IMR-90 (cell line): Measurements from ENCODE around the gene SSC4D. TPM values are rescaled to one million over a fixed set of nuclear protein-coding genes. Genes with fewer than 3 reads are reported as not detected.
A peak's percentile ranks its signal among the peaks of the same experiment; 100 is the strongest.

Experiments
- ATAC-seq: fragments of 200-7000 bp; cut with Tn5 transposase; 2 replicates; pipeline ENCODE4 v1.9.1; 2020; ENCODE audit warnings: low read depth, mild to moderate bottlenecking, moderate library complexity
- BruUV-seq: library from RNA; stranded (reverse); fragments of 400-500 nt; replicated peaks from 2 replicates; lab custom pipeline; 2021; lab: Mats Ljungman, UMichigan
- CTCF ChIA-PET: fragments of 300-600 bp; formaldehyde crosslinking; extraction: SDS; loops from one replicate; lab custom pipeline; 2021; ENCODE audit warnings: antibody characterized with exemption; lab: Yijun Ruan, JAX
- POLR2A ChIA-PET: fragments of 300-600 bp; sonication (Branson Sonifier 250); formaldehyde crosslinking; loops from one replicate; lab custom pipeline; 2022; ENCODE audit warnings: antibody characterized with exemption; ENCODE audit not compliant: unreplicated experiment; lab: Charles Lee
- DNase-seq: peaks from one replicate; pipeline ENCODE4 v3.0.0; 2013
- H2AFZ ChIP-seq: replicated peaks from 2 replicates; pipeline ENCODE3; 2013; ENCODE audit warnings: low read length, mild to moderate bottlenecking; ENCODE audit not compliant: poor library complexity
- H2AK5ac ChIP-seq: 2 replicates; pipeline ENCODE4 v1.6.1; 2013; ENCODE audit warnings: low read depth, low read length, inconsistent platforms
- H2AK9ac ChIP-seq: replicated peaks from 2 replicates; pipeline ENCODE3; 2013; ENCODE audit warnings: mild to moderate bottlenecking, low read depth, low read length, moderate library complexity; ENCODE audit not compliant: poor library complexity
- H2BK120ac ChIP-seq: 2 replicates; pipeline ENCODE4 v1.6.1; 2013; ENCODE audit warnings: low read depth, low read length, inconsistent platforms
- H2BK15ac ChIP-seq: 3 replicates; pipeline ENCODE4 v1.6.1; 2013; ENCODE audit warnings: low read depth, low read length, inconsistent platforms
- H2BK20ac ChIP-seq: 2 replicates; pipeline ENCODE4 v1.6.1; 2013; ENCODE audit warnings: low read depth, mild to moderate bottlenecking, inconsistent platforms, low read length, moderate library complexity
- H2BK5ac ChIP-seq: 2 replicates; pipeline ENCODE4 v1.6.1; 2013; ENCODE audit warnings: mild to moderate bottlenecking, low read depth, low read length, inconsistent platforms; ENCODE audit not compliant: poor library complexity, severe bottlenecking
- H3K14ac ChIP-seq: replicated peaks from 2 replicates; pipeline ENCODE4 v1.6.1; 2013; ENCODE audit warnings: low read depth, low read length, inconsistent platforms
- H3K18ac ChIP-seq: 2 replicates; pipeline ENCODE4 v1.6.1; 2013; ENCODE audit warnings: low read depth, low read length, control low read depth
- H3K23ac ChIP-seq: 2 replicates; pipeline ENCODE4 v1.6.1; 2013; ENCODE audit warnings: low read depth, low read length, inconsistent platforms
- H3K27ac ChIP-seq: 2 replicates; pipeline ENCODE4 v1.5.1; 2013; ENCODE audit warnings: mild to moderate bottlenecking, control low read depth, low read length; ENCODE audit not compliant: insufficient read depth
- H3K27me3 ChIP-seq: 2 replicates; pipeline ENCODE4 v1.6.1; 2013; ENCODE audit warnings: low read length; ENCODE audit not compliant: control insufficient read depth, insufficient read depth
- H3K36me3 ChIP-seq: 2 replicates; pipeline ENCODE4 v1.6.1; 2013; ENCODE audit warnings: low read length, mixed read lengths; ENCODE audit not compliant: control insufficient read depth, insufficient read depth
- H3K4ac ChIP-seq: 2 replicates; pipeline ENCODE4 v1.6.1; 2013; ENCODE audit warnings: low read depth, low read length, inconsistent platforms
- H3K4me1 ChIP-seq: 2 replicates; pipeline ENCODE4 v1.6.1; 2013; ENCODE audit warnings: low read length, mixed read lengths; ENCODE audit not compliant: control insufficient read depth, insufficient read depth
- H3K4me2 ChIP-seq: 2 replicates; pipeline ENCODE4 v1.6.1; 2013; ENCODE audit warnings: low read depth, mild to moderate bottlenecking, control low read depth, low read length, moderate library complexity
- H3K4me3 ChIP-seq: 2 replicates; pipeline ENCODE4 v1.5.1; 2013; ENCODE audit warnings: low read depth, mild to moderate bottlenecking, control low read depth, low read length, moderate library complexity; ENCODE audit not compliant: insufficient read depth
- H3K56ac ChIP-seq: 2 replicates; pipeline ENCODE4 v1.6.1; 2013; ENCODE audit warnings: low read length, inconsistent platforms; ENCODE audit not compliant: insufficient read depth; ENCODE audit errors: extremely low read depth
- H3K79me1 ChIP-seq, 2 experiments: 2 replicates each; pipeline ENCODE4 v1.6.1; 2013; ENCODE audit warnings: low read length in 2 of 2, inconsistent platforms in 1 of 2, low read depth in 1 of 2
- H3K9ac ChIP-seq: 2 replicates; pipeline ENCODE4 v1.6.1; 2013; ENCODE audit warnings: low read depth, low read length, control low read depth
- H3K9me1 ChIP-seq: 2 replicates; pipeline ENCODE4 v1.6.1; 2013; ENCODE audit warnings: low read length, inconsistent platforms; ENCODE audit not compliant: insufficient read depth
- H3K9me3 ChIP-seq: 2 replicates; pipeline ENCODE4 v1.6.1; 2013; ENCODE audit warnings: low read length; ENCODE audit not compliant: control insufficient read depth, insufficient read depth
- H4K20me1 ChIP-seq: 2 replicates; pipeline ENCODE4 v1.6.1; 2013; ENCODE audit warnings: low read length, inconsistent platforms; ENCODE audit not compliant: insufficient read depth
- H4K5ac ChIP-seq: 2 replicates; pipeline ENCODE4 v1.6.1; 2013; ENCODE audit warnings: mild to moderate bottlenecking, low read depth, low read length, control low read depth
- H4K8ac ChIP-seq, 2 experiments: 2 replicates each; pipeline ENCODE4 v1.6.1; 2013; ENCODE audit warnings: low read depth in 2 of 2, low read length in 2 of 2, control low read depth in 1 of 2, inconsistent platforms in 1 of 2
- H4K91ac ChIP-seq: 2 replicates; pipeline ENCODE4 v1.6.1; 2013; ENCODE audit warnings: low read depth, low read length, inconsistent platforms; ENCODE audit not compliant: insufficient read depth
- BHLHE40 ChIP-seq: fragments of 150-350 bp; IDR thresholded peaks from 2 replicates; pipeline ENCODE4 v1.6.1; 2016; ENCODE audit warnings: mild to moderate bottlenecking, low read depth, low read length
- CEBPB ChIP-seq: IDR thresholded peaks from 2 replicates; pipeline ENCODE4 v1.6.1; 2012; ENCODE audit warnings: low read depth, low read length, improper control_type of control experiment
- CHD1 ChIP-seq: IDR thresholded peaks from 2 replicates; pipeline ENCODE4 v1.6.1; 2012; ENCODE audit warnings: low read depth, low read length, improper control_type of control experiment
- FOS ChIP-seq: fragments of 150-350 bp; IDR thresholded peaks from 2 replicates; pipeline ENCODE4 v1.6.1; 2016; ENCODE audit warnings: low read depth, low read length
- MAFK ChIP-seq: IDR thresholded peaks from 2 replicates; pipeline ENCODE4 v1.6.1; 2012; ENCODE audit warnings: low read depth, low read length, improper control_type of control experiment
- MAZ ChIP-seq: IDR thresholded peaks from 2 replicates; pipeline ENCODE4 v1.6.1; 2012; ENCODE audit warnings: low read depth, mild to moderate bottlenecking, low read length, improper control_type of control experiment, moderate library complexity, borderline replicate concordance
- MXI1 ChIP-seq: IDR thresholded peaks from 2 replicates; pipeline ENCODE4 v1.6.1; 2012; ENCODE audit warnings: low read depth, mild to moderate bottlenecking, low read length, moderate library complexity, borderline replicate concordance
- NFE2L2 ChIP-seq: fragments of 150-350 bp; IDR thresholded peaks from 2 replicates; pipeline ENCODE4 v1.6.1; 2016; ENCODE audit warnings: low read depth, mild to moderate bottlenecking, low read length
- POLR2A ChIP-seq: IDR thresholded peaks from 2 replicates; pipeline ENCODE4 v1.6.1; 2012; ENCODE audit warnings: mild to moderate bottlenecking, low read depth, low read length
- RAD21 ChIP-seq: IDR thresholded peaks from 2 replicates; pipeline ENCODE4 v1.6.1; 2012; ENCODE audit warnings: low read length, improper control_type of control experiment
- RCOR1 ChIP-seq: IDR thresholded peaks from 2 replicates; pipeline ENCODE4 v1.6.1; 2012; ENCODE audit warnings: mild to moderate bottlenecking, low read length, improper control_type of control experiment; ENCODE audit not compliant: insufficient replicate concordance
- RFX5 ChIP-seq: IDR thresholded peaks from 2 replicates; pipeline ENCODE4 v1.8.0; 2012; ENCODE audit warnings: low read depth, mild to moderate bottlenecking, low read length, moderate library complexity
- SMC3 ChIP-seq: fragments of 150-350 bp; IDR thresholded peaks from 2 replicates; pipeline ENCODE4 v1.6.1; 2016; ENCODE audit warnings: low read depth, mild to moderate bottlenecking, antibody characterized with exemption, low read length, moderate library complexity
- WGBS, 2 experiments: methylation state at CpG; one replicate each; pipeline versions ENCODE4 v1.1.5 to v1.1.7; 2013; ENCODE audit warnings: missing lambda C conversion rate in 2 of 2; ENCODE audit not compliant: insufficient read length in 1 of 2; ENCODE audit errors: extremely low coverage in 2 of 2; 5-methylcytosine and 5-hydroxymethylcytosine counted together
- dilution Hi-C: fragments of 300-500 bp; cut with HindIII; formaldehyde crosslinking; loops from one replicate; pipeline ENCODE4 v1.14.3; 2018; ENCODE audit warnings: low sequenced_read_pairs; ENCODE audit not compliant: unreplicated experiment
- in situ Hi-C: fragments of 300-500 bp; cut with MboI; formaldehyde crosslinking; loops from 3 replicates; pipeline ENCODE4 v1.14.3; 2019; ENCODE audit warnings: low sequenced_read_pairs, inconsistent platforms, mixed read lengths
- intact Hi-C: fragments of 100-400 bp; cut with micrococcal nuclease; formaldehyde crosslinking; loops from 2 replicates; pipeline ENCODE4 v1.10.0; 2022
- polyA plus RNA-seq, 3 experiments: library from polyadenylated mRNA; depleted of rRNA; stranded (reverse); fragments of >200 nt; gene quantifications; 2 replicates each; pipeline ENCODE4 v1.2.3, GENCODE V29; 2012; ENCODE audit warnings: low replicate concordance in 1 of 3
- total RNA-seq: library from RNA; depleted of rRNA; stranded (reverse); fragments of >200 nt; gene quantifications from 2 replicates; pipeline ENCODE4 v1.2.3, GENCODE V29; 2012
- TF ChIP-seq, protein P1 (sequence below): fragments of 150-350 bp; IDR thresholded peaks from 2 replicates; pipeline ENCODE4 v1.6.1; 2017; ENCODE audit warnings: mild to moderate bottlenecking, antibody characterized with exemption, low read length, low read depth
- TF ChIP-seq, protein P2 (sequence below): conservative IDR thresholded peaks from 2 replicates; pipeline ENCODE4 v1.5.1; 2012; ENCODE audit warnings: mild to moderate bottlenecking, low read depth, low read length, improper control_type of control experiment
- TF ChIP-seq, protein P3 (sequence below): fragments of 150-350 bp; IDR thresholded peaks from 2 replicates; pipeline ENCODE4 v1.6.1; 2016; ENCODE audit warnings: low read depth, mild to moderate bottlenecking, low read length, moderate library complexity, borderline replicate concordance

Gene SSC4D
- total and polyA plus RNA-seq, 2 of the 4 experiments (the other 2 are of a cell fraction), result 0.36 to 0.70 TPM

DNA sequence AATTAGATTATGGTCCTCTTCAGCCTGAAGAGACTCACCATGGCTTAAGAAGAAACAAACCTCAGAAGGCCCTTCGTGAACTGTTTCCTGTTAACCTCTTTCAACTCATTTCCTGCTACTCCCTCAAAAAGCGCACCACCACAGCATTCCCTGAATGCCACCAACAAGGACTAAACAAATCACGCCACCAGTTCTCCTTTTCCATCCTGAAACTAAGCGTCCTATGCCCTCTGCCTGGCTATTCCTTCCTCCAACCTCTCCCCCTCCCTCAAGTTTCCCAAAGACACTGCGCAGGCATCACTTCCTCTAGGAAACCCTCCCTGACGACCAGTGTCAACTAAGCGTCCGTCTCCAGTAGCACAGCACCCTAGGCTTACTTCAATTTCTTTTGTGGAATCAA lies 62.7 kb downstream of the SSC4D start:
- Histone ChIP-seq H4K91ac (no peak overlapping the region), H4K5ac (no peak overlapping the region), H4K8ac (no peak overlapping the region), H3K9me3 (no peaks in the 10 kb centered on the region), H2AK9ac (peak overlapping the region; percentile 37), H3K27me3 (no peaks in the 10 kb centered on the region), H2AFZ (no peak overlapping the region), H2BK5ac (peak overlapping the region; percentile 3), H3K4ac (no peak overlapping the region), H3K79me1 (peaks cover 20 to 73% of the 10 kb centered on the region in 2 experiments), H3K23ac (no peak overlapping the region), H3K14ac (no peak overlapping the region), H3K36me3 (peaks cover 63% of the 10 kb centered on the region), H3K4me2 (no peak overlapping the region), H3K4me3 (no peak overlapping the region), H2AK5ac (no peak overlapping the region; the same call in 1 of the 2 replicates), H2BK20ac (no peak overlapping the region), H3K18ac (no peak overlapping the region), H3K9me1 (peaks cover 29% of the 10 kb centered on the region), H4K20me1 (peaks cover 98% of the 10 kb centered on the region), H3K27ac (no peak overlapping the region), H3K56ac (no peak overlapping the region), H2BK15ac (no peak overlapping the region), H3K9ac (no peak overlapping the region), H3K4me1 (peaks cover 13% of the 10 kb centered on the region), H2BK120ac (no peak overlapping the region)
- TF ChIP-seq, protein P1, sequence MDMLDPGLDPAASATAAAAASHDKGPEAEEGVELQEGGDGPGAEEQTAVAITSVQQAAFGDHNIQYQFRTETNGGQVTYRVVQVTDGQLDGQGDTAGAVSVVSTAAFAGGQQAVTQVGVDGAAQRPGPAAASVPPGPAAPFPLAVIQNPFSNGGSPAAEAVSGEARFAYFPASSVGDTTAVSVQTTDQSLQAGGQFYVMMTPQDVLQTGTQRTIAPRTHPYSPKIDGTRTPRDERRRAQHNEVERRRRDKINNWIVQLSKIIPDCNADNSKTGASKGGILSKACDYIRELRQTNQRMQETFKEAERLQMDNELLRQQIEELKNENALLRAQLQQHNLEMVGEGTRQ, result no peak
- TF ChIP-seq MAFK (no peak), MXI1 (no peak), CEBPB (no peak), CHD1 (no peak), RCOR1 (no peak), RFX5 (no peak), BHLHE40 (no peak), RAD21 (no peak), NFE2L2 (no peak), MAZ (no peak), FOS (no peak), POLR2A (no peak), SMC3 (no peak)
- TF ChIP-seq, protein P2, sequence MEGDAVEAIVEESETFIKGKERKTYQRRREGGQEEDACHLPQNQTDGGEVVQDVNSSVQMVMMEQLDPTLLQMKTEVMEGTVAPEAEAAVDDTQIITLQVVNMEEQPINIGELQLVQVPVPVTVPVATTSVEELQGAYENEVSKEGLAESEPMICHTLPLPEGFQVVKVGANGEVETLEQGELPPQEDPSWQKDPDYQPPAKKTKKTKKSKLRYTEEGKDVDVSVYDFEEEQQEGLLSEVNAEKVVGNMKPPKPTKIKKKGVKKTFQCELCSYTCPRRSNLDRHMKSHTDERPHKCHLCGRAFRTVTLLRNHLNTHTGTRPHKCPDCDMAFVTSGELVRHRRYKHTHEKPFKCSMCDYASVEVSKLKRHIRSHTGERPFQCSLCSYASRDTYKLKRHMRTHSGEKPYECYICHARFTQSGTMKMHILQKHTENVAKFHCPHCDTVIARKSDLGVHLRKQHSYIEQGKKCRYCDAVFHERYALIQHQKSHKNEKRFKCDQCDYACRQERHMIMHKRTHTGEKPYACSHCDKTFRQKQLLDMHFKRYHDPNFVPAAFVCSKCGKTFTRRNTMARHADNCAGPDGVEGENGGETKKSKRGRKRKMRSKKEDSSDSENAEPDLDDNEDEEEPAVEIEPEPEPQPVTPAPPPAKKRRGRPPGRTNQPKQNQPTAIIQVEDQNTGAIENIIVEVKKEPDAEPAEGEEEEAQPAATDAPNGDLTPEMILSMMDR, result no peak
- TF ChIP-seq, protein P3, sequence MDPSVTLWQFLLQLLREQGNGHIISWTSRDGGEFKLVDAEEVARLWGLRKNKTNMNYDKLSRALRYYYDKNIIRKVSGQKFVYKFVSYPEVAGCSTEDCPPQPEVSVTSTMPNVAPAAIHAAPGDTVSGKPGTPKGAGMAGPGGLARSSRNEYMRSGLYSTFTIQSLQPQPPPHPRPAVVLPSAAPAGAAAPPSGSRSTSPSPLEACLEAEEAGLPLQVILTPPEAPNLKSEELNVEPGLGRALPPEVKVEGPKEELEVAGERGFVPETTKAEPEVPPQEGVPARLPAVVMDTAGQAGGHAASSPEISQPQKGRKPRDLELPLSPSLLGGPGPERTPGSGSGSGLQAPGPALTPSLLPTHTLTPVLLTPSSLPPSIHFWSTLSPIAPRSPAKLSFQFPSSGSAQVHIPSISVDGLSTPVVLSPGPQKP, result no peak
- dilution Hi-C loops (no loop called here), intact Hi-C loops (no loop called here), in situ Hi-C loops (no loop called here)
- WGBS, 2 experiments, result 96% methylated on average over 7 of the region's 8 CpGs; no CpG with 5 or more reads in 1 of the 2 experiments
- DNase-seq, result no peak
- no TSS peak for BruUV-seq
- ChIA-PET POLR2A (no interaction called here), CTCF (no interaction called here)
- ATAC-seq, result no peak
